Measurements from ENCODE around the gene TMEM109.

The TMEM109 gene

GRCh38 chr11:60944490-60945294, 30.7 kb downstream of the TMEM109 start:
- Histone ChIP-seq H3K9ac (ENCODE audit: insufficient read length, low read depth) (no peak overlapping the region), H3K36me3 (ENCODE audit: insufficient read depth, insufficient read length, low read length) (peaks cover 3% of the 10 kb centered on the region)
- TF ChIP-seq ZNF274 (IDR thresholded peaks at IDR 0.05; ENCODE audit: low read depth, low read length) (no peak), SUZ12 (IDR thresholded peaks at IDR 0.05; ENCODE audit: extremely low read depth, insufficient read depth, insufficient read length) (no peak), YY1 (IDR thresholded peaks at IDR 0.05; ENCODE audit: insufficient read depth, insufficient read length) (no peak)

GRCh38 chr11:60945295-60945667, 31.3 kb downstream of the TMEM109 start:
- no peaks in the 10 kb centered on the region for H3K9me3 ChIP-seq (ENCODE audit: insufficient read depth, low read length)
- TF ChIP-seq ZNF274 (IDR thresholded peaks at IDR 0.05; ENCODE audit: low read depth, low read length) (no peak), YY1 (IDR thresholded peaks at IDR 0.05; ENCODE audit: insufficient read depth, insufficient read length) (no peak), SUZ12 (IDR thresholded peaks at IDR 0.05; ENCODE audit: extremely low read depth, insufficient read depth, insufficient read length) (no peak)
- peaks cover 3% of the 10 kb centered on the region for H3K36me3 ChIP-seq (ENCODE audit: insufficient read depth, insufficient read length, low read length)
- peaks cover 7% of the 10 kb centered on the region for H3K4me1 ChIP-seq (ENCODE audit: insufficient read depth, insufficient read length)
- no peak overlapping the region for H3K4me3 ChIP-seq (ENCODE audit: insufficient read length, low read depth)
- no peak for DNase-seq (ENCODE audit: low read depth, low spot score)
- no peak overlapping the region for H3K9ac ChIP-seq (ENCODE audit: insufficient read length, low read depth)
- H3K27me3 ChIP-seq (ENCODE audit: insufficient read depth, insufficient read length) = peaks cover 2% of the 10 kb centered on the region

More at GRCh38 chr11:60944490-60945294, 30.7 kb downstream of the TMEM109 start:
- H3K9me3 ChIP-seq (ENCODE audit: insufficient read depth, low read length) = no peaks in the 10 kb centered on the region
- H3K27me3 ChIP-seq (ENCODE audit: insufficient read depth, insufficient read length) = no peaks in the 10 kb centered on the region
- no peak overlapping the region for H3K4me3 ChIP-seq (ENCODE audit: insufficient read length, low read depth)
- DNase-seq (ENCODE audit: low read depth, low spot score) = no peak
- H3K4me1 ChIP-seq (ENCODE audit: insufficient read depth, insufficient read length) = peaks cover 4% of the 10 kb centered on the region

DNA sequence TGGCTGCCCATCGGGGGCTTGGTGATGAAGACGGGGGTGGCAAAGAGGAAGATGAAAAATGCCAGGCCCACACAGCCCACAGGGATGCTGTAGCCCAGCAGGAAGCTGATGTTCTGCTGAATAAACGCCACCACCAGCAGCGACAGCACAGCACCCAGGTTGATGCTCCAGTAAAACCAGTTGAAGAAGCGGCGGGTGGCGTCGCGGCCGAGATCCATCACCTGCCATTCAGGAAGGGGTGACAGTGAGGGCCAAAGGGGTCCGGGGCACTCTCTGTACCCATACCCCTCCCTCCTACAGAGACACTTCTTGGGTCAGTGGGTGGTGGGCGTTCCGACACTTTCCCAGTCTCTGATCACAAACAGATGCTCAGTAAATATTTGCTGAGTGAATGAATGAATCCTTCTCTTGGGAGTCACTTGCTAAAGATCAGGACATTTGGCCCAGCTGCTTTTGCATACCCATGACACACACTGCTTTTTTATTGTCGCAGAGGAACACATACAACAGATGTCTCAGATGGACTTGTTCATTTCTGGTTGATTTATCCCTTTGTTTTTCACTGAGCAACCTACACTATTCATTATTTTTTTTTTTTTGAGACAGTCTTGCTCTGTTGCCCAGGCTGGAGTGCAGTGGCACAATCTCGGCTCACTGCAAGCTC, 32.8 kb downstream of the TMEM109 start:
- Histone ChIP-seq H3K36me3 (ENCODE audit: insufficient read depth, insufficient read length, low read length) (peaks cover 3% of the 10 kb centered on the region), H3K4me3 (ENCODE audit: insufficient read length, low read depth) (no peak overlapping the region), H3K27me3 (ENCODE audit: insufficient read depth, insufficient read length) (peaks cover 12% of the 10 kb centered on the region), H3K4me1 (ENCODE audit: insufficient read depth, insufficient read length) (peaks cover 7% of the 10 kb centered on the region), H3K9me3 (ENCODE audit: insufficient read depth, low read length) (no peaks in the 10 kb centered on the region), H3K9ac (ENCODE audit: insufficient read length, low read depth) (no peak overlapping the region)
- DNase-seq (ENCODE audit: low read depth, low spot score) = no peak
- TF ChIP-seq SUZ12 (IDR thresholded peaks at IDR 0.05; ENCODE audit: extremely low read depth, insufficient read depth, insufficient read length) (no peak), ZNF274 (IDR thresholded peaks at IDR 0.05; ENCODE audit: low read depth, low read length) (no peak), YY1 (IDR thresholded peaks at IDR 0.05; ENCODE audit: insufficient read depth, insufficient read length) (no peak)

GRCh38 chr11:60947700-60948099, 33.7 kb downstream of the TMEM109 start:
- TF ChIP-seq YY1 (IDR thresholded peaks at IDR 0.05; ENCODE audit: insufficient read depth, insufficient read length) = no peak
- no peak for TF ChIP-seq ZNF274 (IDR thresholded peaks at IDR 0.05; ENCODE audit: low read depth, low read length)
- TF ChIP-seq SUZ12 (IDR thresholded peaks at IDR 0.05; ENCODE audit: extremely low read depth, insufficient read depth, insufficient read length) = no peak
- Histone ChIP-seq H3K27me3 (ENCODE audit: insufficient read depth, insufficient read length) (peaks cover 12% of the 10 kb centered on the region), H3K9me3 (ENCODE audit: insufficient read depth, low read length) (no peaks in the 10 kb centered on the region), H3K4me3 (ENCODE audit: insufficient read length, low read depth) (no peak overlapping the region), H3K36me3 (ENCODE audit: insufficient read depth, insufficient read length, low read length) (no peaks in the 10 kb centered on the region), H3K9ac (ENCODE audit: insufficient read length, low read depth) (no peak overlapping the region), H3K4me1 (ENCODE audit: insufficient read depth, insufficient read length) (peaks cover 12% of the 10 kb centered on the region)
- no peak for DNase-seq (ENCODE audit: low read depth, low spot score)

GRCh38 chr11:60948250-60948649, 34.3 kb downstream of the TMEM109 start:
- Histone ChIP-seq H3K4me3 (ENCODE audit: insufficient read length, low read depth) (no peak overlapping the region), H3K9ac (ENCODE audit: insufficient read length, low read depth) (no peak overlapping the region), H3K9me3 (ENCODE audit: insufficient read depth, low read length) (no peaks in the 10 kb centered on the region), H3K4me1 (ENCODE audit: insufficient read depth, insufficient read length) (peaks cover 12% of the 10 kb centered on the region), H3K27me3 (ENCODE audit: insufficient read depth, insufficient read length) (peaks cover 12% of the 10 kb centered on the region), H3K36me3 (ENCODE audit: insufficient read depth, insufficient read length, low read length) (no peaks in the 10 kb centered on the region)
- TF ChIP-seq YY1 (IDR thresholded peaks at IDR 0.05; ENCODE audit: insufficient read depth, insufficient read length) = no peak
- DNase-seq (ENCODE audit: low read depth, low spot score) = no peak

GRCh38 chr11:60950024-60950423, 36.1 kb downstream of the TMEM109 start:
- H3K4me1 ChIP-seq (ENCODE audit: insufficient read depth, insufficient read length) = peaks cover 17% of the 10 kb centered on the region
- H3K36me3 ChIP-seq (ENCODE audit: insufficient read depth, insufficient read length, low read length) = no peaks in the 10 kb centered on the region
- TF ChIP-seq ZNF274 (IDR thresholded peaks at IDR 0.05; ENCODE audit: low read depth, low read length) = no peak
- TF ChIP-seq YY1 (IDR thresholded peaks at IDR 0.05; ENCODE audit: insufficient read depth, insufficient read length) = no peak
- TF ChIP-seq SUZ12 (IDR thresholded peaks at IDR 0.05; ENCODE audit: extremely low read depth, insufficient read depth, insufficient read length) = no peak
- no peaks in the 10 kb centered on the region for H3K9me3 ChIP-seq (ENCODE audit: insufficient read depth, low read length)
- DNase-seq (ENCODE audit: low read depth, low spot score) = no peak
- H3K27me3 ChIP-seq (ENCODE audit: insufficient read depth, insufficient read length) = peaks cover 15% of the 10 kb centered on the region
- no peak overlapping the region for H3K4me3 ChIP-seq (ENCODE audit: insufficient read length, low read depth)
- no peak overlapping the region for H3K9ac ChIP-seq (ENCODE audit: insufficient read length, low read depth)

GRCh38 chr11:60950933-60951605, 37.1 kb downstream of the TMEM109 start:
- peak overlapping the region; percentile 65 for H3K4me3 ChIP-seq (ENCODE audit: insufficient read length, low read depth)

More at GRCh38 chr11:60950933-60951605, 37.1 kb downstream of the TMEM109 start:
- H3K9ac ChIP-seq (ENCODE audit: insufficient read length, low read depth) = peak overlapping the region; percentile 79
- peaks cover 17% of the 10 kb centered on the region for H3K4me1 ChIP-seq (ENCODE audit: insufficient read depth, insufficient read length)
- TF ChIP-seq SUZ12 (IDR thresholded peaks at IDR 0.05; ENCODE audit: extremely low read depth, insufficient read depth, insufficient read length) (no peak), ZNF274 (IDR thresholded peaks at IDR 0.05; ENCODE audit: low read depth, low read length) (no peak)
- no peak for DNase-seq (ENCODE audit: low read depth, low spot score)
- no peaks in the 10 kb centered on the region for H3K36me3 ChIP-seq (ENCODE audit: insufficient read depth, insufficient read length, low read length)
- peaks cover 15% of the 10 kb centered on the region for H3K27me3 ChIP-seq (ENCODE audit: insufficient read depth, insufficient read length)
- H3K9me3 ChIP-seq (ENCODE audit: insufficient read depth, low read length) = no peaks in the 10 kb centered on the region
